ENCODE measurements around the gene VAV1.
"Not testable (repeated sequence)": the region's sequence is repeated elsewhere in the genome, so short reads cannot be mapped to it uniquely, and the experiment has no call there.

VAV1 gene

DNA sequence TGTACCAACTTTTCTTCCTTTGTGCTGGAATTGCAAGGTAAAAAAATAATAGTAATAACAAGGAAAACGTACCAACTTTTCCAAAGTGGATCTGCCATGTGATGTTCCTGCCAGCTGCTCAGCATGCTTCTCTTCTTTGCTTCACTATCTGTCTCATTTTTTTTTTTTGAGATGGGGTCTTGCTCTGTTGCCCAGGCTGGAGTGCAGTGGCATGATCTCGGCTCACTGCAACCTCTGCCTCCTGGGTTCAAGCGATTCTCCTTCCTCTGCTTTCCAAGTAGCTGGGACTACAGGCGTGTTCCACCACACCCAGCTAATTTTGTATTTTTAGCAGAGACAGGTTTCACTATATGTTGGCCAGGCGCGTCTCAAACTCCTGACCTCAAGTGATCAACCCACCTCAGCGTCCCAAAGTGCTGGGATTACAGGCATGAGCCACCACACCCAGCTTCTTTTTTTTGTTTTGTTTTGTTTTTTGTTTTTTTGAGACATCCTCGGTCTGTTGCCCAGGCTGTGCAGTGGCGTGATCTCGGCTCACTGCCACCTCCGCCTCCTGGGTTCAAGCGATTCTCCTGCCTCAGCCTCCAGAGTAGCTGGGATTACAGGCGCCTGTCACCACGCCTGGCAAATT lies 27.8 kb downstream of the VAV1 start:
- H3K27me3 ChIP-seq (replicated peaks; ENCODE audit: control insufficient read depth, insufficient read depth, low read length): peaks cover 18% of the 10 kb centered on the region
- H3K4me1 ChIP-seq (ENCODE audit: control insufficient read depth, insufficient read depth, low read length): not testable (repeated sequence)

GRCh38 chr19:6800991-6801484 lies 28.5 kb downstream of the VAV1 start:
- Histone ChIP-seq H3K27me3 (replicated peaks; ENCODE audit: control insufficient read depth, insufficient read depth, low read length) (peaks cover 18% of the 10 kb centered on the region), H3K9me3 (ENCODE audit: control insufficient read depth, low read length) (no peaks in the 10 kb centered on the region), H3K36me3 (ENCODE audit: control insufficient read depth, insufficient read depth, low read length, severe bottlenecking) (no peaks in the 10 kb centered on the region), H3K4me3 (ENCODE audit: low read length) (peak overlapping the region; percentile 35), H3K4me1 (ENCODE audit: control insufficient read depth, insufficient read depth, low read length) (peaks cover 6% of the 10 kb centered on the region), H3K9ac (ENCODE audit: low read length) (no peak overlapping the region)
- no peak for DNase-seq (ENCODE audit: low read depth)

More for the DNA sequence above, 27.8 kb downstream of the VAV1 start:
- not testable (repeated sequence) for H3K9me3 ChIP-seq (ENCODE audit: control insufficient read depth, low read length); H3K36me3 ChIP-seq (ENCODE audit: control insufficient read depth, insufficient read depth, low read length, severe bottlenecking); H3K9ac ChIP-seq (ENCODE audit: low read length); DNase-seq (ENCODE audit: low read depth); H3K4me3 ChIP-seq (ENCODE audit: low read length)

DNA sequence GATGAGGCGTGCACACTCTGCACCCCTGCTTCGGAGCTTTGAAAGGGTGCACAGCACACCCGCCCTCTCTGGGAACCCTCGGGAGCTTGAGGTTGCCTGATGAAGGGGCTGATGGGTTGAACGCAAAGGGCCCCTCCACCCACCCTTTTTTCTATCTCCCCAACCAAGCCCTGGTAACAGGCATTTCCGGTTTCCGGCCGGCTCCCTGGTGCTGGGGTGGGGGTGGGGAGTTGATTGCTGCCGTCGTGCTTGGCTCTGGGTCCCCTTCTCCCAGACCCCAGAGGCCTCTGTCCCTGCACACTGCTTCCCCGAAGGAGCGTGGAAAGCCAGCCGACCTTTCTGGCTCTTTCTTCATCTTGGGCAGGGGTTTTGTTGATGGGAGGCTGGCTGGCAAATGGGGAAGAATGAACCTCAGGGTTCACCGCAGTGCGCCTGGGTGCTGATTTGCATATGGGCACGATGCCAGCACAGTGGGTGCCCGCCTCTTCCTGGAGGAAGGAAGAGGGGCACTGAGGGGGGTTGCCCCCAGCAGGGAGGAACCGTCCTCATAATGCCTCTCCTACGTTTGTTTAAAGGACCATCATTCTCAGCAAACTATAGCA lies 29.1 kb downstream of the VAV1 start:
- H3K9me3 ChIP-seq (ENCODE audit: control insufficient read depth, low read length): peaks cover 2% of the 10 kb centered on the region
- no peak for DNase-seq (ENCODE audit: low read depth)
- H3K4me3 ChIP-seq (ENCODE audit: low read length): peak overlapping the region; percentile 35

GRCh38 chr19:6802336-6803035 lies 30.0 kb downstream of the VAV1 start:
- H3K9ac ChIP-seq (ENCODE audit: low read length): no peak overlapping the region
- no peaks in the 10 kb centered on the region for H3K36me3 ChIP-seq (ENCODE audit: control insufficient read depth, insufficient read depth, low read length, severe bottlenecking)
- H3K4me3 ChIP-seq (ENCODE audit: low read length): no peak overlapping the region
- H3K4me1 ChIP-seq (ENCODE audit: control insufficient read depth, insufficient read depth, low read length): peaks cover 6% of the 10 kb centered on the region
- peaks cover 18% of the 10 kb centered on the region for H3K27me3 ChIP-seq (replicated peaks; ENCODE audit: control insufficient read depth, insufficient read depth, low read length)
- peaks cover 2% of the 10 kb centered on the region for H3K9me3 ChIP-seq (ENCODE audit: control insufficient read depth, low read length)
- no peak for DNase-seq (ENCODE audit: low read depth)

More for the DNA sequence above, 29.1 kb downstream of the VAV1 start:
- Histone ChIP-seq H3K27me3 (replicated peaks; ENCODE audit: control insufficient read depth, insufficient read depth, low read length) (peaks cover 18% of the 10 kb centered on the region), H3K4me1 (ENCODE audit: control insufficient read depth, insufficient read depth, low read length) (peaks cover 6% of the 10 kb centered on the region), H3K9ac (ENCODE audit: low read length) (no peak overlapping the region), H3K36me3 (ENCODE audit: control insufficient read depth, insufficient read depth, low read length, severe bottlenecking) (no peaks in the 10 kb centered on the region)

DNA sequence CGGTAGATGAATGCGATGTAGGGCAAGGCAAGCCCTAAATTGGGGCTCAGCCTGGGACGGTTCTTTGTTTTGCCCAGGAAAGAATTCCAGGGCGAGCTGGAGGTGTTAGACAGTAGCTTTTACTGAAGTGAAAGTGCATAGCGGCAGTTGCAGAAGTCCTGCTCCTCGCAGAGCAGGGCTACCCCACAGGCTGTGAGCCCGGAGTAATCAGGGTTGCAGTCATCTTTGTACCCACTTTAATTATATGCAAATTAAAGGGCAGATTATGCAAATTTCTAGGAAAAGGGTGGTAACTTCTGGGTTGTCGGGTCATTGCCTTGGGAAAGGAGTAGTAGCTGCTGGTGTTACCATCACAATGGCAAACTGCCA lies 30.5 kb downstream of the VAV1 start:
- Histone ChIP-seq H3K9me3 (ENCODE audit: control insufficient read depth, low read length) (peaks cover 2% of the 10 kb centered on the region), H3K9ac (ENCODE audit: low read length) (no peak overlapping the region), H3K27me3 (replicated peaks; ENCODE audit: control insufficient read depth, insufficient read depth, low read length) (peaks cover 18% of the 10 kb centered on the region), H3K36me3 (ENCODE audit: control insufficient read depth, insufficient read depth, low read length, severe bottlenecking) (no peaks in the 10 kb centered on the region), H3K4me1 (ENCODE audit: control insufficient read depth, insufficient read depth, low read length) (peaks cover 6% of the 10 kb centered on the region), H3K4me3 (ENCODE audit: low read length) (no peak overlapping the region)
- no peak for DNase-seq (ENCODE audit: low read depth)

DNA sequence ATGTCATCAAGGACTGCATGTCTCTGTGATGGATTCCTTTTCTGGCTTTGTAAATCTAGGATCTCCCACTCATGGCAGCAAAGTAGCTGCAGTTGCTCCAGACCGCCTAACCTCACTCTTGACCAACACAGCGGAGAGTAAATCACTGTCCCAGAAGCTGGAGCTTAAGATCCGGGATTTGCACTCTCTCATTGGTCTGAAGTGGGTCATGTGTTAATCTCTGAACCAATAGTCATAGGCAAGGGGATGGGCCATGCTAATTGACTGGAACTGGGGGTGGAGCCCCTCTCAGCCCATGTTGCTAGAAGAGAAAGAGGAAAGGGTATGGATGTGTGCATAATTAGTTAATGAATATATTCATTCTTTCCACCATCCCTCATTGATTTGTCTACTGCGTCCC lies 34.0 kb downstream of the VAV1 start:
- Histone ChIP-seq H3K4me3 (ENCODE audit: low read length) (no peak overlapping the region), H3K9ac (ENCODE audit: low read length) (no peak overlapping the region), H3K36me3 (ENCODE audit: control insufficient read depth, insufficient read depth, low read length, severe bottlenecking) (no peaks in the 10 kb centered on the region), H3K4me1 (ENCODE audit: control insufficient read depth, insufficient read depth, low read length) (peaks cover 3% of the 10 kb centered on the region), H3K9me3 (ENCODE audit: control insufficient read depth, low read length) (peaks cover 9% of the 10 kb centered on the region), H3K27me3 (replicated peaks; ENCODE audit: control insufficient read depth, insufficient read depth, low read length) (peaks cover 10% of the 10 kb centered on the region)
- DNase-seq (ENCODE audit: low read depth): no peak

DNA sequence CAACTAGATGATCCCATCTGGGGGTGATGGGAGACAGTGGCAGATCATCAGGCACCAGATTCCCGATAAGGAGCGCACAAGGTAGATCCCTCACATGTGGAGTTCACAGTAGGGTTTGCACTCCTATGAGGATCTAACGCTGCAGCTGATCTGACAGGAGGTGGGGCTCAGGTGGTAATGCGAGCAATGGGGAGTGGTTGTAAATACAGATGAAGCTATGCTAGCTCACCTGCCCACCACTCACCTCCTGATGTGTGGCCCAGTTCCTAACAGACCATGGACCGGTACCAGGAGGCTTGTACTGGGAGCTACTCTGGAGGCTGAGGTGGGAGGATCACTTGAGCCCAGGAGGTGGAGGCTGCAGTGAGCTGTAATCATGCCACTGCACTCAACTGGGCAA lies 34.8 kb downstream of the VAV1 start:
- Histone ChIP-seq H3K4me1 (ENCODE audit: control insufficient read depth, insufficient read depth, low read length) (no peaks in the 10 kb centered on the region), H3K9me3 (ENCODE audit: control insufficient read depth, low read length) (peaks cover 9% of the 10 kb centered on the region), H3K36me3 (ENCODE audit: control insufficient read depth, insufficient read depth, low read length, severe bottlenecking) (no peaks in the 10 kb centered on the region), H3K4me3 (ENCODE audit: low read length) (no peak overlapping the region), H3K9ac (ENCODE audit: low read length) (no peak overlapping the region), H3K27me3 (replicated peaks; ENCODE audit: control insufficient read depth, insufficient read depth, low read length) (peaks cover 9% of the 10 kb centered on the region)
- no peak for DNase-seq (ENCODE audit: low read depth)

DNA sequence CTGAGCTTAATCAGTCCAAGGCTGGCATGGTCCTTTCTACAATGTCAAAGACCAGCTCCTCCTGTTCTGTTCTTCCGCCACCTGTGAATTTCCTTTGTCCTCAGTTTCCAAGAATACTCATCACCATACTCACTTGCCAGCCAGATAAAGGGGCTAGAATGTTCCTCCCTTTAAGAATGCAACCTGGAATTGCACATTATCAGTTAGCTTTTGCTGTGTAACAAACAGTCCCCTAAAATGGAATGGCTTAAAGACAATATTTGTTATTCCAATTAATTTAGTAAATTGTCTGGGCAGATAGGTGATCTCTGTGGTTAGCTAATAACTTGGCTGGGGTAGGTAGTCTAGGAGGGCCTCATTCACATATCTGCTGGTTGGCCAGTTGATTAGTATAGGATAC lies 36.0 kb downstream of the VAV1 start:
- peaks cover 9% of the 10 kb centered on the region for H3K9me3 ChIP-seq (ENCODE audit: control insufficient read depth, low read length)
- no peaks in the 10 kb centered on the region for H3K27me3 ChIP-seq (replicated peaks; ENCODE audit: control insufficient read depth, insufficient read depth, low read length)
- H3K9ac ChIP-seq (ENCODE audit: low read length): no peak overlapping the region
- H3K4me1 ChIP-seq (ENCODE audit: control insufficient read depth, insufficient read depth, low read length): no peaks in the 10 kb centered on the region
- H3K4me3 ChIP-seq (ENCODE audit: low read length): no peak overlapping the region
- DNase-seq (ENCODE audit: low read depth): no peak
- no peaks in the 10 kb centered on the region for H3K36me3 ChIP-seq (ENCODE audit: control insufficient read depth, insufficient read depth, low read length, severe bottlenecking)

GRCh38 chr19:6809262-6809661 lies 36.8 kb downstream of the VAV1 start:
- Histone ChIP-seq H3K9me3 (ENCODE audit: control insufficient read depth, low read length) (peaks cover 9% of the 10 kb centered on the region), H3K36me3 (ENCODE audit: control insufficient read depth, insufficient read depth, low read length, severe bottlenecking) (no peaks in the 10 kb centered on the region), H3K4me3 (ENCODE audit: low read length) (no peak overlapping the region), H3K9ac (ENCODE audit: low read length) (no peak overlapping the region), H3K4me1 (ENCODE audit: control insufficient read depth, insufficient read depth, low read length) (no peaks in the 10 kb centered on the region), H3K27me3 (replicated peaks; ENCODE audit: control insufficient read depth, insufficient read depth, low read length) (no peaks in the 10 kb centered on the region)
- no peak for DNase-seq (ENCODE audit: low read depth)

GRCh38 chr19:6811378-6811777 lies 38.9 kb downstream of the VAV1 start:
- H3K9me3 ChIP-seq (ENCODE audit: control insufficient read depth, low read length): peaks cover 9% of the 10 kb centered on the region
- H3K4me3 ChIP-seq (ENCODE audit: low read length): no peak overlapping the region
- DNase-seq (ENCODE audit: low read depth): no peak
- no peaks in the 10 kb centered on the region for H3K27me3 ChIP-seq (replicated peaks; ENCODE audit: control insufficient read depth, insufficient read depth, low read length)
- H3K36me3 ChIP-seq (ENCODE audit: control insufficient read depth, insufficient read depth, low read length, severe bottlenecking): no peaks in the 10 kb centered on the region
- no peak overlapping the region for H3K9ac ChIP-seq (ENCODE audit: low read length)
- no peaks in the 10 kb centered on the region for H3K4me1 ChIP-seq (ENCODE audit: control insufficient read depth, insufficient read depth, low read length)

GRCh38 chr19:6811906-6812305 lies 39.4 kb downstream of the VAV1 start:
- H3K27me3 ChIP-seq (replicated peaks; ENCODE audit: control insufficient read depth, insufficient read depth, low read length): no peaks in the 10 kb centered on the region
- H3K9me3 ChIP-seq (ENCODE audit: control insufficient read depth, low read length): peaks cover 6% of the 10 kb centered on the region
- no peaks in the 10 kb centered on the region for H3K36me3 ChIP-seq (ENCODE audit: control insufficient read depth, insufficient read depth, low read length, severe bottlenecking)
- no peak overlapping the region for H3K4me3 ChIP-seq (ENCODE audit: low read length)
- DNase-seq (ENCODE audit: low read depth): peak; percentile 66
- no peak overlapping the region for H3K9ac ChIP-seq (ENCODE audit: low read length)
- H3K4me1 ChIP-seq (ENCODE audit: control insufficient read depth, insufficient read depth, low read length): no peaks in the 10 kb centered on the region
